Measurements from ENCODE around the gene RAMACL.

Gene RAMACL

DNA sequence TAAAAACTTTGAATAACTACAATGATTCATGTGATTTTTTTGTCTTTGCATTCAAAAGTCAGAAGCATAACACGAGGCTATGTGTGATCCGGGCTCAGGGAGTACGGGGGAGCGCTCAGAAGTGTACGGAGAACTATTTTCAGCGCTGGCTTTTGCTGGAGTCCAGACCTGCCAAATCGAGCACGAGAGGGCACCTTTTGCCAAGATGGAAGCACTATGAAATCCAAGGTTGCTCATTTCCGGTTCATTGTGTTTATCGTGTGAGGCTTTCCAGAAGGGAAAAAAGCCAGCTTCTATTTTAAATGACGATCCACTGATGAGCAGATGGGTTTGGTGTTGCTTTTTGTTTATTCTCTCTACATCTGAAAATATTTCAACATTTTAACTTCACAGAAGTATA lies 11.3 kb downstream of the RAMACL start:
- DNase-seq (ENCODE audit: low read depth) = no peak

DNA sequence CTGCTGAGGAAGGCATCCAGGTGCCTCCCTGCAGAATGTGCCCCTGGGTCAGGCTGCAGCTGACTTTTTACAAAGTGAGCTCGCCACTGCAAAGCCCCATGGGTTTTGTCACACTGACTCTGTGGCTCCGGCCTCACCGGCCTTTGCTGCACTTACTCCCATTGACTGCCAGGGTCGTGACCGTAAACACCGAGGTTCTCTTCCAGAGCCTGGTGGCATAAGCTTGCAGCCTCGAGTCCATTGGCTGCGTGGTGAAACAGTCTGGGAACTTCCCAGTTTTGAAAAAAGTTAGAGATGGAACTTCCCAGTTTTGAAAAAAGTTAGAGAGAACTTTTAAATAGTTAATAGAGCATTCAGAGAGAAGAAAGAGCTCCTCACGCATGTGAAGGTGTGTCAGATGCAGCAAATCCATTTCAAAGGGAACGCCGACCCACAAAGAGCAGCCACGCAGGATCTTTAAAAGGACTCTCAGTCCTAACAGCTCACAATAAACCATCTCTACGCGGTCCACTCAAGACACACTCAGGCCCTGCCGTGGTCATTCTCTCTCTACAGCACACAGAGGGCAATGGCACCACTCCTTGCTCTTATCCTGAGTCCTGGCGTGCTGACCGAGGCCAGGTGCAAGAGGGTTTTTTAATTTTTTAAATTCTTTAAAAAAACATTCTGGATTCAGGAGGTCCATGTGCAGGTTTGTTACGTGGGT lies 12.8 kb downstream of the RAMACL start:
- DNase-seq (ENCODE audit: low read depth) = no peak

DNA sequence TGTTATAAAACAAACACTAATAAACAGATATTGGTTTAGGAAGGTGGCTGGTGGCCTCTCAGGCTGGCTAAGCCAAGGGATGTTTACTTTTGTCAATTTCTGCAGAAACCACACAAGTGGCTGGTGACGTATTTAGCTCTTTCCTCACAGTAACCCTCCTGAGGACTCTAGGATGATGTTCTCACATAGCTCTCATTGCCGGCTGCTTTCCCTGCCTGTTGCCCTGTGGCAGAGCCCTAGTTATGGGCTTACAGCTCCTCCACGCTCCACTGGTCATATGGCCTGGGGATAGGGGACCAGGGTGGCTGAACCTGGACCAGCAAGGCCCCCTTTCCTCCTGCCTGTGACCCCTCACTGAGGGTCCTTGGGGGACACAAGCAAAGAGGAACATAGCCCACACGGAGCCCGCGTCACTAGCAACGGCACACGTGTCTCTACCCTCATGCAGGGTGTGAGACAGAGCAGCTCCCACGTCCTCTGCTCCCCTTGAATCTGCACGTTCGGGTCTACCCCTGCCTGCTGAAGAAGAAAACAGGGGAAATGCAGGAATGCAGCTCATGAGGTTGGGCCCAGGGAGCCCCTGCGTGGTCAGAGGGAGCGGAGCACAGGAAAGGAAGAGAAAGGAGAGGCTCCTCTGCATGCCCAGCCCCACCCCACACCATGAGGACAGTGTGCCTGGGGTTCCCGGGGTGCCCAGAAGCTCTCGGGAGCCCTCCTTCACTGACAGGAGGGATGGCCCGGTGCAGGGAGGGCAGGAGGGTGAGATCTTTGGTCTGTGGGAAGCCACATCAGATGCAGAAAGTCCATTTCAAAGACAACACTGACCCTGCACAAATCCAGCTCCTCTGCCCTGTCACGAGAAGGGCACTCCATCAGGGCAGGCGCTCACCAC lies 13.9 kb downstream of the RAMACL start:
- peak; percentile 62 for DNase-seq (ENCODE audit: low read depth)

DNA sequence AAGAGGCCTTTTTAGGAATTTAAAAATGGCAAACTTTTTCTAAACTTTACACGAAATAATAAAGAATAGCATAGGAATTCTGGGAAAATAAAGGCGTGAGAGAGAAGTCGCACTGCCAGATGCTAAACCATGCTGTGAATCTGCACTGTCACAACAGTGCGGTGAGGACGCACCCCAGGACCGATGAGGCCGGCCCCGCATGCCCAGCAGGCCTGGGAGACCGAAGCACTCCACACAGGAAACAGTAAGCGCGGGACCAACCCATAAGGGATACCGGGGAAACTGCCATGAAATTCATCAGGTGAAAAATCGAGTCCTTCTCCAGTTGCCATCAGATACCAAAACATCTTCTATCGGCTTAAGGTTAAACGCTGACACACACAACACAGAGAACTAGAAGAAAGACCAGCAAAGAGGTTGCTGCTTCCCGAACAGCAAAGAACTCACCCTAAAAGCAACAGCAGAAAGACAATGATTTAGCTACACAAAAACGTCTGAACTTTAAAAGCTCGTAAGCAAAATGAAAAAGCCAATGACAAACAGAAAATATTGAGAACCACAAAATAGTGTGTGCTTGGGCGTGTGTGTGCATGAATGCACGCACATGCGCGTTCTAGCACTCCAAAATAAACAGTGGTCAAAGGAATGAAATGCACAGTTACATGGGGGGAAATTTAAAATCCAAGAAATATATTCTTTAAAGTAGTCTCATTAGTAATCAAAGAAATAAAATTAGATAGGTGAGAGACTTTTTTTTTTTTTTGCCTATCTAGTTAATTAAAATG lies 15.4 kb downstream of the RAMACL start:
- DNase-seq (ENCODE audit: low read depth) = no peak

DNA sequence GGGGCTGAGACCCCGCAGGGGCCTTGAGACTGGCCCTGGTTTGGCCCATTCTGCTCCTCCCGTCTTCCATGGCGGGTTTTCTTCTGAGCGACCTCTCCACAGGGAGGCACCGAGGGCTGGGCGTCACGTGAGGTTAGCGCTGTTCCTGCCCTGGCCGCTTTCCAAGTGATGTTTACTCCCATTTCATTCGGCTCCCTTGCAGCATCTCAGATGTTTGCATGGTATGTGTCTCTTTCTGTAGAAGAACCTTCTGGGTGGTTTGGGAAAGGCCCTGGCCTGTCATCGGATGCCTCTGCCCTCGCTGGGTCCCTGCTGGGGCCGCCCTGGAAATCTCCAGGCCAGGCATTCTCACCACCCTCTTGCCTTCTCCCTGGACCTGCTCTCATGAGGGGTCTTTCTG lies 17.3 kb downstream of the RAMACL start:
- no peak for DNase-seq (ENCODE audit: low read depth)

DNA sequence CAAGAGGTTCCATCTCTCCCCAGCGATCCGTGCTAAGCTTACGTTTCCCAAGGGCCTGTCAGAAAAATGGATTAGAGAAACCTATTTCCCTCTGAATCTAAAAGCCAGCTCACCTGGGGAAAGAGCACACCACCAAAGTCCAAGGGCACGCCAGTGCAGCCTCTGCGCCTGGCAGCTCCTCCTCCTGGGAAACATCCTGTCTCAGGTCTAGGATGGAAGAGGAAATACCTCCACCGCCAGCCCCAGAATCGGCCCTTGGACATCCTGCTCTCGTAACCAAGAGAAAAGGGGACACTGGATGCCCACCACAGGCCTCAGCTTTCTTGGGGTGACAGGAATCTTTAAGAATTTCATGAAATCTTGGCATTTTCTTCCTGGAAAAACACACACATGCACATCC lies 18.7 kb downstream of the RAMACL start:
- DNase-seq (ENCODE audit: low read depth) = no peak

DNA sequence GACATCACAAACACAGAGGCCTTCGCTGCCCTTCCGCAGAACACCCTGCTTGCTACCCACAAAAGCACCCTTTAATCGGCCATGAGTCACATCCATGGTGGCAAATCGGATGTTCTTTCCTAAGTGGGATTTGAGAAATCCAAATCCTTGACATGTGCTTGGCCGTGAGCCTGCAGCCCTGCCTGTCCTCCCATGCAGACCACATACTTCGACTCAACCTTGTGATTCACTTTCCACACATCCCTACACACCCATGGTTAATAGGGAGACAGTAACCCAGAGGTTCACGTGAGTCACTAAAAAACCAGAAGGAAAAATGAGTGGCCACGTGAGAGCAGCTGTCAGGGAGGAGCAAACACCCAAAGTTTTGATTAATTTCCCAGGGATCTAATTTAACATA lies 19.4 kb downstream of the RAMACL start:
- peak; percentile 98 for DNase-seq (ENCODE audit: low read depth)

DNA sequence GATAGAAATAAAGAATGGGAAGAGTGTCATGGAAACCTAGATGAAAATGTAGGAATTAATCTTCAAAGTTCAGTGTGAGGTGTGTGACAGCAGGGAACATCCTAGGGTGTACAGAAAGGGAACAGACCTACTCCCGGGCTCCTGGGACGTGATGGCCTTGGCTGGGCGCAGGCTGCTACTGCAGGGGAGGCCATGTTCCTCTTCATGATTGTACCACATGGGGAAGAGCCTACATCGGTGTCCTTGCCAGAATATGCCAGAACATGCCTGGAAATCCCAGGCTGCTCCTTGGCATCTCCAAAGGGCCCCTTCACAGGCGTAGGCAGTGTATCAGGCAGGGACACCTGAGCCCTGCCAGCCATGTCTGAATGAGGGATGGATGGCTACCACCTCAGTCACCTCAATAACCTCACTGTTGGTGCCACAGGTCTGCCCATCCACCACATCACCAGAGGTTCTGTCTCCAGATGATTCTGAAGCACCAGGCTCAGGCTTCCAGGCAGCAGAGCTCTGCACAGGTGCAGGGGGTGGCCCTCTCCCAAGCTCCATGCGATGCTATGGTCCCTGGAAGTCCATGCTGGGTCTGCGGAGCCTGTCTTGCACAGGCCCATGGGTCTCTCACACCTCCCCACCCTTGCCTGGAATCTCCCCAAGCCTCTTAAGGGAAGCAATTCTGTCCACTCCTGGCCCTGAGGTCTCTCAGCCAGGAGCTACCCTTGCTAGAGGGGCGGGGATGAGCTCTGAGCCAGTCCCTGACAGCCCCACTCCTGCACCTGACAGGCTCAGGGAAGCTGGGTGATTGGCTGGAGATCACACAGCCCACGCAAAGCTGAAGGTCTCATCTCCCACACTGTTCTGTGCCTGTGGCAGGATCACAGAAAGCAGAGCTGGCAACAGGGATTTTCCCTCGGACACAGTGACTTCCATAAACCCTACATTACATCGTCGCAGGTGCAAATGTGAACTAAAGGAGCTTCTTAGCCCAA lies 20.2 kb downstream of the RAMACL start:
- DNase-seq (ENCODE audit: low read depth) = no peak

DNA sequence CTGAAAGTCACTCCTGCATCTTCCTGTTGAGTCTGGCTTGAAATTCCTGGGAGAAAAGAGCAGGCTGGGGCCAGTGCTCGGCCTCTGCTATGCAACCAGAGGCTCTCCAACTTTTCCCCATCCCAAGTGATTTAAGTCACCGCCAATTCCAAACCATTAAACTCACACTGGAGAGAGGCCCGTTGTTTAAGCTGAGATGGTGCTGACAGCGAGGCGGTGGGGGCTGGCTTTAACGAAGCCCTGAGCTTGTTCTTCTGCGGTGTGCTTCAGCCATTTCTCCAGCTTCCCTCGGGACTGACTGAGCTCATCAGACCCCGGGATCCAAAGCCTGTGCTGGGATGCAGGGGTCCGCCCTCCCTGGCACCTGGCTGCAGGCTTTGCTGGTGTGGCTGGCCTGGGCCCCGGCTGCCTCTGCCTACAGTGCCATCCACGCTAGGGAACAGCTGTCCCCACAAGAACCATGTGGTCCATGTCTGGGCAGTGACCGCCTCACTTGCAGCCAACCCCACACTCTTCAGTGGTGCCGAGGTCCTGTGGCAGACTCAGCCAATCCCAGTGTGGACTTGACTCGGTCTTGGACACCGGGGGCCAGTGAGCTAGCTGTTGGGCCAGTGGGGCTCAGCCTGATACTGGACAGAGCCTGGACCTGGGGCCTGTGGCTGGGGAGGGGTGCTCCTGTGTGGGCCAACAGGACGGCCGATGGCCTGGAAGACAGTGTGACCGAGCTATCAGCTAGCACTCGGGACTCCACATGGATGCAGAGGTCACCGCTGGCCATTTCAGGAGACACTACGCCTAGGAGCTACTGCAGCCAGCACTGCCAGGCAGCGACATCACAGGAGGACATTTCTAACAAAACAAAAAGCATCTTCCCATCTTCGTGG lies 21.2 kb downstream of the RAMACL start:
- no peak for DNase-seq (ENCODE audit: low read depth)

DNA sequence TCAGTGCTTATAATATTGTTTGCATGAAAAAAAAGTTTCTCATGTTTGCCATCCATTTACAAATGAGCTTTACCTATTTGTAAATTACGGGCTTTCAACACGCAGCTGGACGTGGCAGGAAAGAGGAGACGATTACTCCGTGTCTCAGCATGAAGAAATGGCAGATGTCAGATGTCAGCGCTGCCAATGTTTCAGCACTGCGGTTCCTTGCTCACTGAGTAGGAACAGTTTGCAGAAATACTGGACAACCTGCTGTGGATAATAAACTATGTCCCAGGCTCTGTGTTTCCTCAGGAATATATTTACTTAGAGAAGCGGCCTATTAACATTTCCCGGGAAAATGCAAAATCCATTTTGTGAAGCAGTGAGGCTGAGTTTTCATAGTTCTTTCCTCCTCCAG lies 22.7 kb downstream of the RAMACL start:
- DNase-seq (ENCODE audit: low read depth) = no peak

DNA sequence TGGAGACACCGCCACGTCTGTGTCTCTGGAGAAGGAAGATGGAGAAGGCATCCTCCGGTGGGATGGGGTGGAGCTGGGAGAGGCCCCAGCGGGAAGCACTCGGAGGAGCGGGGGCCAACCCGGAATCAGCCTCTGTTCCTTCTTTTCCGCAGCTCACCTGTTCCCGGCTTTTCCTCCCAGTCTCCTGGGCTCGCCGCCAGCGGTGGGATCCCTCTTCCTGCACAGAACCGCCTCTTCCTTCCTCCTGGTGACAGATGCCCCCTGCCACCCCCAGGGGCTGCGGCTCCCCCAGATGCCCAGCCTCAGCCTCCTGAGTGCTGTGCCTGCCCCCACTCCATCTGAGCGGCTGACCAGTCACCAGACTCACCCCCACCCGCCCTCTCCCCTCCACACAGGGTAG lies 23.3 kb downstream of the RAMACL start:
- DNase-seq (ENCODE audit: low read depth) = no peak

DNA sequence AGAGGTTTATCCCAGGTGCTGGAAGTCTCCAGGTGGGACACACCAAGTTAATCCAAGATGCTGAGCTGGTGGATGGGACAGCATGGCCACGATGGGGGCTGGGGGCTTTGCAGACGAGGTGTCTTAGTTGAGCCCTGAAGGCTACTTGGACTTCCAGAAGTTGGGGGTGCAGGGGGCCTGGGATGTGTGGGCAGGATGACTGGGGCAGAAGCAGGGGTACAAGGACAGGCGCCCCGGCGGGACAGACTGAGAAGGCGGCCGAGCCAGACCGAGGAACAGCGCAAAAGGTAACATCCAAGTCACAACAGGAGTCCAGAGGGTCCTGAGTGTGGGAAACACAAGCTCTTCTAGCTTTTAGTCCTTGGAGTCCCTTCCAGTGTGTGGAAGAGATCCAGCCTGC lies 23.8 kb downstream of the RAMACL start:
- DNase-seq (ENCODE audit: low read depth) = no peak

DNA sequence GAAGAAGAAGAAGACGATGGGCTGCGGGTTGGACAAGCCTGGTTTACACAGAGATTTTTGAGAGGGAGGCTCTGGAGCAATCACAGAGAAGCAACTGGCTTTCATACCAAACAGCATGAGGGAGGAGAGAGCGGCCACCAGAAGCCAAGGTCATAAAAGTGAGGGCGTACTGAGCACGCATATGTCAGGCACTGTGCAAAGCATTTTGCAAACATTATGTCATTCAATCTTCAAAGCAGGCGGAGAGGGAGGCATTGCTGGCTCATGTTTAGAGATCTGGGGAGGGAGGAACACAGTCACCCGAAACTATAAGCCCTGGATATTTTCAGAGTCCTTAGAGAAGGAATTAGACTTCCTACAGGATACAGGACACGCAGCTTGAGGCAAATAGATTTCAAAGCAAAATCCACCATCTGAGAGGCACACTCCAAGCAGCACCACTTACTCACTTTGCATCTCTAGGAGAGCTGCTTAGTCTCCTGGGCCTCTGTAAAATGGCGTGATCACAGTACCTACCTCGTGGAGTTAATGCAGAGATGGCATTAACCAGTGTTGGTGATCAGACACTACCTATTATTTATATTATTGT lies 24.6 kb downstream of the RAMACL start:
- DNase-seq (ENCODE audit: low read depth) = peak; percentile 90

DNA sequence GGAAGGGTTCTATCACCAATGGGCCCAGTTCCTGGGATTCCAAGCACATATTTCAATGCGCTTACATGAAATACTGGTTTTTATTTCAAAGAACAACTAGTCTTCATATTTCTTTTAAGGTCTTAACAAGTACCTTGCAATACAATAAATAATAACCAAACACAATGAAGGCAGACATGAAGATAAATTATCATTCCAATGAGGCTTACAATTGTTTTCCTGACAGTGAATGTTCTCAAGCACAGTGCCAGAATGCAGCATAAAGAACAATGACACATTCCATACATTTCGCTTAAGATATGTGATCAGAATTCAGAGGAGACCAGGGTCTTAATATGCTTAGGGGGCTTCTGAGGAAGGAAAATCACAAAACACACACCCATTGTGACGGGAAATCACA lies 26.3 kb downstream of the RAMACL start:
- no peak for DNase-seq (ENCODE audit: low read depth)

DNA sequence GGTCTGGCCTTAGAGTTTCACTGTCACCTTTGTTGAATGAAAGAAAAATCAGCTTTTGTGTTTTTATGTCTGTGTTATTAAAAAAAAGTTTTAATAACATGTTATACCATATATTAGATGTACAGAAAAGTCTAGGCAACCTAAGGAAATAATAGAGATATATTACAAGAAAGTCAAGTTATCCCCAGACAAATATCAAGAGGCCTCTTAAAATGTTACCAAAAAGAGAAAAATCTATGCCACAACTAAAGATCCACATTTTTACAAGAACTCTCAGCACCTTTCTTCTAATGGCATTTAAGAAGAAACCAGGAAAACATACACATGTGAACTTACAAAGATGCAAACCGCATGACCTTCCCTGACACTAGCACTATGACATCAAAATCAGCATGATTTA lies 26.8 kb downstream of the RAMACL start:
- no peak for DNase-seq (ENCODE audit: low read depth)

DNA sequence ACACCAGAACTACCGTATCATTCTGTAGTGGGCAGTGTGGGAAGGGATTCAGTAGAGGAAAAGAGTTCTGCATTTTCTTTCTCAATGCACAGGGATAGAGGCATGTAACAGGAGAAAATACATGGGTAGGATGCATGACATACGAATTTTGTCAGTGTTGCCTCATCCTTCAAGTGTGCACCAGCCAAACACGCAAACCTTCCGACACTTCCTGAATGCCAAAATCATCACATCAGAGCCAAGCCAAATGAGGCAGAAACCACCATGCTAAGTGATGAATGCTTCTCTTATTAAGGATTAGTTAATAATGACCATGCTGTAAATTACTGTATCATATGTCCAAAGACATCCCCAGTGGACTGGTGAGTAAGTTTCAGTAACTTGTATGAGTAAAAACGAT lies 27.3 kb downstream of the RAMACL start:
- no peak for DNase-seq (ENCODE audit: low read depth)

DNA sequence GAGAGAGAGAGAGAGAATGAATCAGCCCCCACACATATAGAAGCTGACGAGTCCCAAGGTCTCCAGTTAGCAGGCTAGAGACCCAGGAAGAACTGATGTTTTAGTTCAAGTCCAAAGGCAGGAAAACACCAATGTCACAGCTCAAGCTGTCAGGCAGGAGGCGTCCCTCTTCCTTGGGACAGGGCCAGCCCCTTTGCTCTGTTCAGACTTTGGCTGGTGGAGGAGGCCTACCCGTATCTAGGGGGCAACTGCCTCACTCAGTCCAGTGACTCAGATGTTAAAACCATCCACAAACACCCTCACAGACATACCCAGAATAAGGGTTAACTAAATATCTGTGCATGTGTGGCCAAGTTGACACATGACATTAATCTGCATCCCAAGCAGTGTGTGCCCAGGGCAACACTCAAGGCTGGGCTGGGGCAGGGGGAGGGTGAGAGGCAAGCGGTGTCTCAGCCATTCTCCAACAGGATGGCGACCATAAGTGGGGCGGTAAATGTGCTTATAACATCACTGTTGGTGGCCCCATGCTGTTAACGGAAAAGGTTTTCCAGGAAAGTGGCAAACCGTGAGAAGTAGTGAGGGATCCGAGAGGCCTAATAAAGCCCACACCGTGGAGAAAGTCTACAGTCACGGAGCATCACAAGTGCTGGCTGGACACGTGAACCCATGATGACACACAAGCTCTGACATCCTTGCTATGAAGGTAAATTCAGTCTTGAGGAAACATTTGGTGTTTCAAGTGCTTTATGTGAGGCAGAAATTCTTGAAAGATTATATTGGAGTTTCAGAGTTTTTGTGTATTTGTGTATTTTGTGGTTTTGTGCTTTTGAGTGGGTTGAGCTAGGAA lies 28.1 kb downstream of the RAMACL start:
- DNase-seq (ENCODE audit: low read depth) = no peak

DNA sequence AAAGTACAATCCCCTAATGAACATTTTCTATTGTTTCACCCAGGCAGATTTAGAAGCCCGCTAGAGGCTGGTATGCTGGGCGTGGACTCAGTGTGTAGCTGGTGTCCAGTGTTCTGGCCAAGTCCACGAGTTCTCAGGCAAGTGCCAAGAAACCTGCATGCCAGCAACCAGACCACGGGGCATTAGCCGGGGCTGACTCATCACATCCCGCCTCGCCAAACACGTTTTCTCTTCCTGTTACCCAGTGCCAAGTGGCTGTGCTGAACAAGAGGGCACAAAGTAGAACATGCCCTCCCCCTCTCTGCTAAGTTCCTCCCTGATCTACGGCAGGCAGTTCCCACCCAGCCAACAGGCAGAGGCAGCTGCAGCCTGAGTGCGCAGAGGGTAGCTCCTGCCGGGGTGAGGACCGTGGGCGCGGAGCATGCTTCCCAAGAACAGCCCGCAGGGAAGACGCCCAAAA lies 29.6 kb downstream of the RAMACL start:
- peak; percentile 85 for DNase-seq (ENCODE audit: low read depth)

DNA sequence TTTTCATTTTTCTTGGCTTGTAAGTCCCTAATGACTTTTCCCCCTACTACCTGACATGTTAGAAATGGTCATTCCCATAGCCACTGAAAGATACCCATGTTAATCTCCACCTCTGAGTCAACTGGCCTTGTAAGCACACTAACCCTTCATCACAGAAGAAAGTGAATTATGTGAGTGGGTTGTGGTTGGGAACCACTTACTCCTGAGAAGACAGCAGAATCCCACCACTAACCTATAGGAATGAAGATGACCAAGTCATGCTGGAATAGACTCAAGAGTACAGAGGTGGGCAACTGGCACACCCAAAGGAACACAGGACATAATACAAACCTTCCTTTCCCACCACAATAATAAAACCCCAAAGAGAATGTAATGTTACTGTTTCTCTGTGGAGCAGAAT lies 30.1 kb downstream of the RAMACL start:
- DNase-seq (ENCODE audit: low read depth) = no peak

Data from EH (cell line).